OCI-LY3 (cell line): Measurements from ENCODE around the gene PER1.

Experiments used
- H2AFZ ChIP-seq: fragments of 200-600, 300-600 bp; shearing (Covaris generic); 2 replicates; pipeline ENCODE4 v1.6.0; 2014; ENCODE audit warnings: antibody characterized with exemption, low read depth, low read length
- H3K27ac ChIP-seq: fragments of 200-600, 300-600 bp; sonication (generic); 2 replicates; pipeline ENCODE4 v1.5.1; 2014; ENCODE audit warnings: mild to moderate bottlenecking, low read length, moderate library complexity, mixed read lengths
- H3K27me3 ChIP-seq: fragments of 200-600, 300-600 bp; sonication (generic); 2 replicates; pipeline ENCODE4 v1.6.1; 2014; ENCODE audit warnings: low read depth, low read length, mixed read lengths
- H3K36me3 ChIP-seq: fragments of 200-600, 300-600 bp; sonication (generic); replicated peaks from 2 replicates; pipeline ENCODE3; 2014; ENCODE audit warnings: low read depth, low read length, mixed read lengths
- H3K4me1 ChIP-seq: fragments of 300-600, 200-600 bp; sonication (generic); 2 replicates; pipeline ENCODE4 v1.6.1; 2014; ENCODE audit warnings: low read length, mixed read lengths
- H3K4me2 ChIP-seq: fragments of 200-600, 300-600 bp; sonication (generic); 2 replicates; pipeline ENCODE4 v1.6.1; 2014; ENCODE audit warnings: low read length, mixed read lengths
- H3K4me3 ChIP-seq: fragments of 300-600, 200-600 bp; sonication (generic); 2 replicates; pipeline ENCODE4 v1.5.1; 2014; ENCODE audit warnings: antibody characterized with exemption, mild to moderate bottlenecking, low read length, moderate library complexity
- H3K79me2 ChIP-seq: fragments of 300-600, 200-600 bp; shearing (Covaris generic); 2 replicates; pipeline ENCODE4 v1.6.1; 2014; ENCODE audit warnings: mild to moderate bottlenecking, low read length, mixed read lengths
- H3K9ac ChIP-seq: fragments of 300-600, 200-600 bp; shearing (Covaris generic); 2 replicates; pipeline ENCODE4 v1.6.0; 2014; ENCODE audit warnings: mild to moderate bottlenecking, low read length, moderate library complexity
- H3K9me3 ChIP-seq: fragments of 200-600, 300-600 bp; shearing (Covaris generic); 2 replicates; pipeline ENCODE4 v1.6.1; 2014; ENCODE audit warnings: low read length, mixed read lengths; ENCODE audit not compliant: insufficient read depth
- H4K20me1 ChIP-seq: fragments of 200-600, 300-600 bp; sonication (generic); 2 replicates; pipeline ENCODE4 v1.6.1; 2016; ENCODE audit warnings: low read length, mixed read lengths; ENCODE audit not compliant: insufficient read depth
- CTCF ChIP-seq: fragments of 200-600, 300-600 bp; sonication (generic); IDR thresholded peaks from 2 replicates; pipeline ENCODE4 v1.5.1; 2014; ENCODE audit warnings: antibody characterized with exemption, low read length, low read depth
- EZH2phosphoT487 ChIP-seq: fragments of 200-600 bp; shearing (Covaris generic); IDR thresholded peaks from 2 replicates; pipeline ENCODE4 v1.6.1; 2018; ENCODE audit warnings: antibody characterized with exemption, mixed run types, low read depth

PER1 gene

DNA sequence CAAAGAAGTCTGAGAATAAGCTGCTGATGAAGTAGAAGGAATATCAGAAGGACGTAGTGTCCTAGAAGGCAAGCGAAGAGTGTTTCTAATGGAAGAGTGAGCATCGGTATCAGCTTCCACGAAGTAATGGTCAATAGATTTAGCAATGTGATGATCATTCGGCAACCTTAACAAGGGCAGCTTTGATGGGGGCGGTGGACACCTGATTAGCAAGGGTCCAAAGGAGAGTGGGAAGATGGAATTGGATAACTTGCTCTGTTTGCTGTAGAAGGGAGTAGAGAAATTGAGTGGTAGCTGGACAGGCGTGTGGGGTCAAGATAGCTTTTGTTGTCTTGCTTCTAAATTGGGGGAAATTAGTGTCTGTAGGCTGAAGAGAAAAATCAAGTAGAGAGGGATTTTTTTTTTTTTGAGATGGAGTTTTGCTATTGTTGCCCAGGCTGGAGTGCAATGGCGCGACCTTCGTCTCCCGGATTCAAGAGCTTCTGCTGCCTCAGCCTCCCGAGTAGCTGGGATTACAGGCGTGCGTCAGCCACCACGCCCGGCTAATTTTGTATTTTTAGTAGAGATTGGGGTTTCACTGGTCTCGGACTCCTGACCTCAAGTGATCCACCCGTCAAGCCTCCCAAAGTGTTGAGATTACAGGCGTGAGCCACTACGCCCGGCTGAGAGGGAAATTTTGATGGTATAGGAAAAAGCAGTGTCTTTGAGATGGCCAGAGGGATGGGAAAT lies 14.4 kb downstream of the PER1 start:
- Histone ChIP-seq H3K36me3 (no peaks in the 10 kb centered on the region), H3K4me1 (peaks cover 5% of the 10 kb centered on the region; the same call in 1 of the 2 replicates), H2AFZ (peak overlapping the region; percentile 92), H3K9me3 (no peaks in the 10 kb centered on the region), H3K27ac (peak overlapping the region; percentile 92; the same call in 1 of the 2 replicates), H3K9ac (peak overlapping the region; percentile 77), H3K27me3 (no peaks in the 10 kb centered on the region), H3K79me2 (no peaks in the 10 kb centered on the region), H4K20me1 (no peaks in the 10 kb centered on the region), H3K4me3 (peak overlapping the region; percentile 97), H3K4me2 (peak overlapping the region; percentile 92)
- no peak for TF ChIP-seq EZH2phosphoT487

DNA sequence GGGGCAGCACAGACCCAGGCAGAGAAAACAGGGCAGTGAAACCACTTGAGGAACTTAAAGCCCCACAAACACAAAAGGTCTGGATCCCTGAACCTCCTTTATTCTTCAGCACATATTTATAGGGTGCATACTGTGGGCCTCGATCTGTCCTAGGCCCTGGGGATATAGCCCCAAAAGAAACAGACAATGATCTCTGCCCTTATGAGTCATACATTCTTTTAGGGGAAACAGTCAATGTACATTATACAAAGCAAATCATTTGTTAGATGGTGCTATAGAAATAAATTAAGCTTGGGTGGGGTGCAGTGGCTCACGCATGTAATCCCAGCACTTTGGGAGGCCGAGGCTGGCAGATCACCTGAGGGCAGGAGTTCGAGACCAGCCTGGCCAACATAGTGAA lies 18.3 kb downstream of the PER1 start:
- no peak overlapping the region for H3K9ac ChIP-seq
- no peak overlapping the region for H2AFZ ChIP-seq
- no peak overlapping the region for H3K4me3 ChIP-seq
- H3K79me2 ChIP-seq = no peaks in the 10 kb centered on the region
- TF ChIP-seq CTCF (no peak), EZH2phosphoT487 (no peak)
- no peaks in the 10 kb centered on the region for H4K20me1 ChIP-seq
- no peak overlapping the region for H3K4me2 ChIP-seq
- no peaks in the 10 kb centered on the region for H3K36me3 ChIP-seq
- H3K27ac ChIP-seq = no peak overlapping the region
- H3K4me1 ChIP-seq = peaks cover 5% of the 10 kb centered on the region; the same call in 1 of the 2 replicates
- 0 out of 2 replicates have a peak, but pooled peaks cover 4% of the 10 kb centered on the region for H3K27me3 ChIP-seq
- H3K9me3 ChIP-seq = no peaks in the 10 kb centered on the region

- no peaks in the 10 kb centered on the region for H3K79me2 ChIP-seq
- H3K4me1 ChIP-seq = peaks cover 5% of the 10 kb centered on the region; the same call in 1 of the 2 replicates
- no peaks in the 10 kb centered on the region for H4K20me1 ChIP-seq
- H2AFZ ChIP-seq = no peak overlapping the region
- no peak for TF ChIP-seq CTCF
- TF ChIP-seq EZH2phosphoT487 = no peak
- H3K27ac ChIP-seq = no peak overlapping the region
- no peak overlapping the region for H3K9ac ChIP-seq
- no peak overlapping the region for H3K4me2 ChIP-seq
- H3K4me3 ChIP-seq = no peak overlapping the region
- 0 out of 2 replicates have a peak, but pooled peaks cover 4% of the 10 kb centered on the region for H3K27me3 ChIP-seq
- H3K9me3 ChIP-seq = no peaks in the 10 kb centered on the region
- no peaks in the 10 kb centered on the region for H3K36me3 ChIP-seq
Observed at GRCh38 chr17:8133399-8133798, 18.8 kb downstream of the PER1 start.

- H3K4me2 ChIP-seq = no peak overlapping the region
- H3K27me3 ChIP-seq = 0 out of 2 replicates have a peak, but pooled peaks cover 4% of the 10 kb centered on the region
- H3K4me1 ChIP-seq = 0 out of 2 replicates have a peak, but pooled peaks cover 4% of the 10 kb centered on the region
- no peak overlapping the region for H3K9ac ChIP-seq
- H3K36me3 ChIP-seq = no peaks in the 10 kb centered on the region
- H3K9me3 ChIP-seq = no peaks in the 10 kb centered on the region
- no peak overlapping the region for H2AFZ ChIP-seq
- no peak overlapping the region for H3K4me3 ChIP-seq
- no peaks in the 10 kb centered on the region for H4K20me1 ChIP-seq
- no peak for TF ChIP-seq CTCF
- no peak for TF ChIP-seq EZH2phosphoT487
- H3K27ac ChIP-seq = no peak overlapping the region
- no peaks in the 10 kb centered on the region for H3K79me2 ChIP-seq
Observed at GRCh38 chr17:8131844-8132441, 20.3 kb downstream of the PER1 start.
